Measurements from ENCODE around the gene KIF5C.

- TF ChIP-seq CTCF (conservative IDR thresholded peaks at IDR 0.05; ENCODE audit: low read length) (no peak), EZH2phosphoT487 (IDR thresholded peaks at IDR 0.05; ENCODE audit: borderline replicate concordance) (no peak)
These were observed 180.7 kb downstream of the KIF5C start for GRCh38 chr2:149055751-149056150.
